ENCODE results near the gene TBC1D3B. TPM values are rescaled to one million over a fixed set of nuclear protein-coding genes. Genes with fewer than 3 reads are reported as not detected.
"Not testable (repeated sequence)": the region's sequence is repeated elsewhere in the genome, so short reads cannot be mapped to it uniquely, and the experiment has no call there.

TBC1D3B gene
- total and polyA plus RNA-seq, 7 donors = 1.3 to 5.6 (median 2.0) TPM

- Histone ChIP-seq H3K4me1 (no peaks in the 10 kb centered on the region), H3K27me3 (ENCODE audit: insufficient read depth in 3 of 3, low read length in 2 of 3) (no peaks in the 10 kb centered on the region), H3K36me3 (ENCODE audit: insufficient read depth in 1 of 2, low read depth in 1 of 2) (no peaks in the 10 kb centered on the region), H3K9me3 (no peaks in the 10 kb centered on the region), H3K4me3 (no peak overlapping the region), H3K27ac (no peak overlapping the region)
- TF ChIP-seq CTCF (IDR thresholded peaks at IDR 0.05) = no peak
- DNase-seq (no peak), ATAC-seq (no peak)
- intact Hi-C loops (cut with DNase I) = no loop called here
- WGBS, 3 donors = 42 to 61% (median 61%) methylated on average over 3 of the region's 3 CpGs
Measured at GRCh38 chr17:36213695-36214094, 37.3 kb upstream of the TBC1D3B start.

DNA sequence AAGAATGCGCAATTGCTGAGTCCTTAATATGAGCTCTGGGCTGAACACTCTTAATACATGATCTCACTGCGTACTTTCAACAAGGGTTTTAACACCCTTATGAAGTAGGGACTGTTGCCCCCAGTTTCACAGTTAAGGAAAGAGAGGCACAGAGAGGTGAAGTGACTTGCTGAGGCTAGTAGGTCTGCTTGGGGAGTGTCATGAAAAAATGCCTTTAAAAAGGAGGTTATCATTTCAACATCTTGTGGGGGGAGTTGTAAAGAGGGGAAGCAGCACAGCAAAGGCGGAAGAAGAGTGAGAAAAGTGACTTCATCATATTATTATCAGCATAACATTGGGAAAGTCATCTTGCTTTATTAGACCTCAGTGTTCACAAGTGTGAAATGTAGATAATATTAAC lies 36.5 kb upstream of the TBC1D3B start:
- 86 to 96% (median 89%) methylated on average over 3 of the region's 3 CpGs for WGBS, 3 donors
- no peak for TF ChIP-seq CTCF (IDR thresholded peaks at IDR 0.05)
- Histone ChIP-seq H3K4me1 (no peaks in the 10 kb centered on the region), H3K4me3 (no peak overlapping the region), H3K9me3 (no peaks in the 10 kb centered on the region), H3K36me3 (ENCODE audit: insufficient read depth in 1 of 2, low read depth in 1 of 2) (no peaks in the 10 kb centered on the region), H3K27me3 (ENCODE audit: insufficient read depth in 3 of 3, low read length in 2 of 3) (no peaks in the 10 kb centered on the region), H3K27ac (no peak overlapping the region)
- intact Hi-C loops (cut with DNase I) = no loop called here
- DNase-seq (no peak), ATAC-seq (no peak)

- no peak overlapping the region for H3K27ac ChIP-seq
- H3K4me1 ChIP-seq = no peaks in the 10 kb centered on the region
- intact Hi-C loops (cut with DNase I) = no loop called here
- 35 to 75% (median 39%) methylated on average over 3 to 4 of the region's 4 CpGs for WGBS, 3 donors
- no peak overlapping the region for H3K4me3 ChIP-seq
- no peak for DNase-seq
- no peak for TF ChIP-seq CTCF (IDR thresholded peaks at IDR 0.05)
- H3K36me3 ChIP-seq (ENCODE audit: insufficient read depth in 1 of 2, low read depth in 1 of 2) = no peaks in the 10 kb centered on the region
- no peak for ATAC-seq
- no peaks in the 10 kb centered on the region for H3K27me3 ChIP-seq (ENCODE audit: insufficient read depth in 3 of 3, low read length in 2 of 3)
- no peaks in the 10 kb centered on the region for H3K9me3 ChIP-seq
Measured at GRCh38 chr17:36212272-36212605, 35.8 kb upstream of the TBC1D3B start.

- DNase-seq = not testable (repeated sequence)
Measured at GRCh38 chr17:36211484-36212271, 35.2 kb upstream of the TBC1D3B start.

DNA sequence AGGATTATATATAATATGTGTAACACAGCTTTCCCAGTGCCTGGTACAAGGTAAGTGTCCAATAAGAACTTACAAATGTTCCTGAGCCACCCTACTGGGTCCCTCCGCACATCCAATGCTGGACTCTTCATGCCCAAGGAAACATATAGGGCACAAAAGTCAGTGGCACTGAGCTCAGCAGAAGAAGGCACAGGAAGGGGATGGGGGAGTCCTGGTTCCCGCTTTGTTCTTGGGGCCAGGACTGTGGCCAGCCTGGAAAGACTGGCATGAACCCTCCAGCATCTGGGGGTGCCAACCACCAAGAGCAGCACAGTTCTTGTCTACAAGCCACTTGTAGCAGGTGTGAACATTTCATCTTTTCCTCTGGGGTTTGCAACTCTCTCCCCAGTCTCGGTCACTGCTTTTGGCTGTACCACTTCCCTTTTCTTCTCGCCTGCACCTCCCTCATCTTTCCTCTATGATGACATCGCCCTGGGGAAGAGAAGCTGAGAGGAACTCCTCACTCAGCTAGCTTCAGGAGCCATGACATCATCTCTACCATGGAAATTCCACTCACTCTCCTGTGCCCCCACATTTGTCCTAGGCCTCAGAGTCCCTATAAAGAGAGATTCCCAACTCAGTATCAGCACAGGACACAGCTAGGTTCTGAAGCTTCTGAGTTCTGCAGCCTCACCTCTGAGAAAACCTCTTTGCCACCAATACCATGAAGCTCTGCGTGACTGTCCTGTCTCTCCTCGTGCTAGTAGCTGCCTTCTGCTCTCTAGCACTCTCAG lies 34.2 kb upstream of the TBC1D3B start, which contains the start of gene CCL4L2:
CCL4L2 (plus strand) TSS at position 625 of the 773 bp plus-strand sequence.
- intact Hi-C loops (cut with DNase I); H3K27me3 ChIP-seq (ENCODE audit: insufficient read depth in 3 of 3, low read length in 2 of 3); H3K36me3 ChIP-seq (ENCODE audit: insufficient read depth in 1 of 2, low read depth in 1 of 2); DNase-seq; ATAC-seq; H3K4me1 ChIP-seq; H3K9me3 ChIP-seq; H3K27ac ChIP-seq; H3K4me3 ChIP-seq: not testable (repeated sequence)
- 62 to 67% (median 67%) methylated on average over 5 to 7 of the region's 7 CpGs for WGBS, 3 donors

More at GRCh38 chr17:36211484-36212271, 35.2 kb upstream of the TBC1D3B start:
- H3K4me1 ChIP-seq; intact Hi-C loops (cut with DNase I); H3K36me3 ChIP-seq (ENCODE audit: insufficient read depth in 1 of 2, low read depth in 1 of 2); H3K27me3 ChIP-seq (ENCODE audit: insufficient read depth in 3 of 3, low read length in 2 of 3); H3K27ac ChIP-seq; H3K9me3 ChIP-seq; H3K4me3 ChIP-seq; ATAC-seq: not testable (repeated sequence)
- WGBS, 3 donors = 28 to 50% (median 45%) methylated on average over 5 to 9 of the region's 10 CpGs
